ENCODE measurements around the gene LALBA.

- TF ChIP-seq, protein P1, sequence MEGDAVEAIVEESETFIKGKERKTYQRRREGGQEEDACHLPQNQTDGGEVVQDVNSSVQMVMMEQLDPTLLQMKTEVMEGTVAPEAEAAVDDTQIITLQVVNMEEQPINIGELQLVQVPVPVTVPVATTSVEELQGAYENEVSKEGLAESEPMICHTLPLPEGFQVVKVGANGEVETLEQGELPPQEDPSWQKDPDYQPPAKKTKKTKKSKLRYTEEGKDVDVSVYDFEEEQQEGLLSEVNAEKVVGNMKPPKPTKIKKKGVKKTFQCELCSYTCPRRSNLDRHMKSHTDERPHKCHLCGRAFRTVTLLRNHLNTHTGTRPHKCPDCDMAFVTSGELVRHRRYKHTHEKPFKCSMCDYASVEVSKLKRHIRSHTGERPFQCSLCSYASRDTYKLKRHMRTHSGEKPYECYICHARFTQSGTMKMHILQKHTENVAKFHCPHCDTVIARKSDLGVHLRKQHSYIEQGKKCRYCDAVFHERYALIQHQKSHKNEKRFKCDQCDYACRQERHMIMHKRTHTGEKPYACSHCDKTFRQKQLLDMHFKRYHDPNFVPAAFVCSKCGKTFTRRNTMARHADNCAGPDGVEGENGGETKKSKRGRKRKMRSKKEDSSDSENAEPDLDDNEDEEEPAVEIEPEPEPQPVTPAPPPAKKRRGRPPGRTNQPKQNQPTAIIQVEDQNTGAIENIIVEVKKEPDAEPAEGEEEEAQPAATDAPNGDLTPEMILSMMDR (IDR thresholded peaks at IDR 0.05; ENCODE audit: low read depth, low read length), result no peak
- TF ChIP-seq EZH2phosphoT487 (IDR thresholded peaks at IDR 0.05; ENCODE audit: low read depth), result no peak
Measured at GRCh38 chr12:48572326-48572725, 2.5 kb upstream of the LALBA start.
